ENCODE data around the gene CNNM2.

Gene CNNM2

DNA sequence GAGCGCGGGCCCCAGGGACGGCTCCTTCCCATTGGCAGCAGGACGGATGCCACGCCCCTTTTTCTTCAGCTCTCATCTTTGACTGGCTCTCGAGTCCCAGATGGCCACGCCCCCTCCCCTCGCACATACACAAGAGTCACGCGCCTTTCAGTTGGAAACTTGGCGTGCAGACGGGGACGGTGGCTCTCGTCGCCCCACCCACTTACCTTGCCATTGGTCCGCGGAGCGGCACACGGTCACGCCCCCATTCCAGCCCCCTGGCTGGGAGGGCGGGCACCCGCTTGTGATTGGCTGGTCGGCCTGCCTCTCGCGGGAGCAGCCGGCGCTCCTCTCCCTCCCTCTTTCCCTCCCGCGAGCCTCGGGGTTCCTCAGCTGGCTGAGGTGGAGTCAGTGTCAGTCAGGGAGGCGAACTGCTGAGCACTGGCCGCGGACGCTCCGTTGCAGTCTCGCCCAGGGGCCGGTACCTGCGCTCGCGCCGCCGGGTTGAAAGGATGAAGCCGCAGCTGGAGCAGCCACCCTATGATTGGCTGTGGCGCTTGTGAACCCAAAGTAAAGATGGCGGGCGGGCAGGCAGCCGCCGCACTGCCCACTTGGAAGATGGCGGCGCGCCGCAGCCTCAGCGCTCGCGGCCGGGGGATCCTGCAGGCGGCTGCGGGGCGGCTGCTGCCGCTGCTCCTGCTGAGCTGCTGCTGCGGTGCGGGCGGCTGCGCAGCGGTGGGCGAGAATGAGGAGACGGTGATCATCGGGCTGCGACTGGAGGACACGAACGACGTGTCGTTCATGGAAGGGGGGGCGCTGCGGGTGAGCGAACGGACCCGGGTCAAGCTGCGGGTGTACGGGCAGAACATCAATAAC is at the start of gene CNNM2:
TSS of gene CNNM2 (plus strand) at position 333 of the 855 bp plus-strand sequence. CDS start at position 520, 187 bp downstream.
- DNase-seq (ENCODE audit: low read depth in 2 of 3, low spot score in 1 of 3): peak; percentile 98 to 100 (median 99)

DNA sequence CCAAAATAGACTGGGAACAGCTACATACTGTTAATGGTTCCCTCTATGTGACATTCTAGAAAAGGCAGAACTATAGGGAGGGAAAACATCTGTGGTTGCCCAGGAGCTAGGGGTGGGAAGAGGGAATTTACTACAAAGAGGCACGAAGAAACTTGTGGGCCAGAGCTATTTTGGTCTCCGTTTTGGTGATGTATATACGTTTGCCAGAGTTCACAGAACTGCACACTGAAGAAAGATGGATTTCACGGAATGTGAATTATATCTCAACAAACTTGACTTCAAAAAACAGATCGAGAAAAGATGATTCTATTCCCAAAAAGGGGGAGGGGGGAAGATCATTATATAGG is 49.2 kb upstream of the CNNM2 start:
- no peak for DNase-seq (ENCODE audit: low read depth in 2 of 3, low spot score in 1 of 3)

- DNase-seq (ENCODE audit: low read depth in 2 of 3, low spot score in 1 of 3): peak in 1 of 3 donors; percentile 5
Observed at GRCh38 chr10:102869258-102870198, 48.6 kb upstream of the CNNM2 start, which contains the start of gene AS3MT. Gene AS3MT (plus strand): TSS chr10:102869470. CDS start chr10:102869593, 123 bp downstream.

DNA sequence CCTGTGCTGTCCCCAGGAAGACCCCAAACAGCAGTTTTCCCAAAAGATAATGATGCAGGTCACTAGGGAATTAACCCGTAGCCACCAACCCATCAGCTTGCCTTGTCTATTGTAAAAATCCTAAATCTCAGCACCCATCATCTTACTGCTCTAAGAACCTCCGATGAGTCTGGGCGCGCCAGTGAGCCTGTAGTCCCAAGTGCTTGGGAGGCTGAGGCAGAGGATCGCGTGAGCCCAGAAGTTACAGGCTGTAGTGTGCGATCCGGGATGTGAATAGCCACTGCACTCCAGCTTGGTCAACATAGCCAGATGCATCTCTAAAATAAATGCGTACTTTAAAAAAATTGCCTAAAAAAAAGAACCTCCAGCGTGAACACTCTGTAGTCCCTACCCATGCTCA is 47.9 kb upstream of the CNNM2 start:
- no peak for DNase-seq (ENCODE audit: low read depth in 2 of 3, low spot score in 1 of 3)

DNA sequence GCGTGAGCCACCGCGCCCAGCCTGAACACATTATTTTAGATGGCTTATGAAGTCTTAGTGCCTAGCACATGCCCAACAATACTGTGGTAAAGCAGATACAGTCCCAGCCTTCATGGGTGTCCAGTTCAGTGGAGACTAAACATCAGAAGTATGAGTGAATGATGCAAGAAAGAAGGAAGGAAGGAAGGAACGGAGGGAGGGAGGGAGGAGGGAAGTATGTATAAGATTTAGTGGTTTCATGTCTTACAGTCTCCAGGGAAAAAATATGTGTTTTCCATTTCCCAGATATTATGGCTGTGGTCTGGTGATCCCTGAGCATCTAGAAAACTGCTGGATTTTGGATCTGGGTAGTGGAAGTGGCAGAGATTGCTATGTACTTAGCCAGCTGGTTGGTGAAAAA is 45.9 kb upstream of the CNNM2 start:
- DNase-seq (ENCODE audit: low read depth in 2 of 3, low spot score in 1 of 3): no peak

DNA sequence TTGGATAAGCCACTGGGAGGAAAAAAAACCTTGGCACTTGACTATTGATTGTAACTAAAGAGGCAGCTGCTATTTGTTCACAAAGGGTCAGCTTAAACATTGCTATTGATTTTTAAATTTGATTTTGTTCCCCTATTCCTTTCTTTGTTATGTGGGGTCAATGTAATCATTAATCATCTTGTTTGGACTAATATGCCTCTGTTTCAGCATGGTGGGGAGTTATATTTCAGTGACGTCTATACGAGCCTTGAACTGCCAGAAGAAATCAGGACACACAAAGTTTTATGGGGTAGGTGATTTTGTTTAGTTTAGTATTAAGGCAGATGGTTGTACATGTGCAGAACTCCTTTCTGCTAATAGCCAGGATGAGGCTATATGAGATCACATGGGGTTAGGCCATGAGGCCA is 41.3 kb upstream of the CNNM2 start:
- no peak for DNase-seq (ENCODE audit: low read depth in 2 of 3, low spot score in 1 of 3)

DNA sequence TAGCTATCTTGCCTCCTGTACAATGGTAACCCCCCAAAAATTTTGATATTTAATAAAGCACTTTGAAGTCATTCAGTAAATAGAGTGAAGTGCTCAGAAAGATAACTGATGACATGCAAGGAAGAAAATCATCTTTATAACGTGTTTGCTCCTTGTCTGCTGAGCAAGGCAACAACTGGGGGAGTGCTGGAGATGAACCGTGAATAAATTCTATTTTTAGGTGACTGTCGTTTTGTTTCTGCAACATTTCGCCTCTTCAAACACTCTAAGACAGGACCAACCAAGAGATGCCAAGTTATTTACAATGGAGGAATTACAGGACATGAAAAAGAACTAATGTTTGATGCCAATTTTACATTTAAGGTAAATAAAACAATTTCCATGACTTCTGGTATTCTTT is 39.5 kb upstream of the CNNM2 start:
- DNase-seq (ENCODE audit: low read depth in 2 of 3, low spot score in 1 of 3): no peak

- no peak for DNase-seq (ENCODE audit: low read depth in 2 of 3, low spot score in 1 of 3)
Observed at GRCh38 chr10:102880256-102880655, 37.8 kb upstream of the CNNM2 start.

- no peak for DNase-seq (ENCODE audit: low read depth in 2 of 3, low spot score in 1 of 3)
Observed at GRCh38 chr10:102888048-102888447, 30.0 kb upstream of the CNNM2 start.

GRCh38 chr10:102894466-102895213 is 23.5 kb upstream of the CNNM2 start:
- no peak for DNase-seq (ENCODE audit: low read depth in 2 of 3, low spot score in 1 of 3)

GRCh38 chr10:102900006-102900405 is 18.1 kb upstream of the CNNM2 start:
- DNase-seq (ENCODE audit: low read depth in 2 of 3, low spot score in 1 of 3): no peak

GRCh38 chr10:102904346-102904745 is 13.7 kb upstream of the CNNM2 start:
- DNase-seq (ENCODE audit: low read depth in 2 of 3, low spot score in 1 of 3): no peak

- no peak for DNase-seq (ENCODE audit: low read depth in 2 of 3, low spot score in 1 of 3)
Observed at GRCh38 chr10:102906507-102906906, 11.6 kb upstream of the CNNM2 start.

- DNase-seq (ENCODE audit: low read depth in 2 of 3, low spot score in 1 of 3): no peak
Observed at GRCh38 chr10:102914781-102915180, 3.3 kb upstream of the CNNM2 start.

- no peak for DNase-seq (ENCODE audit: low read depth in 2 of 3, low spot score in 1 of 3)
Observed at GRCh38 chr10:102916173-102916572, 1.9 kb upstream of the CNNM2 start.

DNA sequence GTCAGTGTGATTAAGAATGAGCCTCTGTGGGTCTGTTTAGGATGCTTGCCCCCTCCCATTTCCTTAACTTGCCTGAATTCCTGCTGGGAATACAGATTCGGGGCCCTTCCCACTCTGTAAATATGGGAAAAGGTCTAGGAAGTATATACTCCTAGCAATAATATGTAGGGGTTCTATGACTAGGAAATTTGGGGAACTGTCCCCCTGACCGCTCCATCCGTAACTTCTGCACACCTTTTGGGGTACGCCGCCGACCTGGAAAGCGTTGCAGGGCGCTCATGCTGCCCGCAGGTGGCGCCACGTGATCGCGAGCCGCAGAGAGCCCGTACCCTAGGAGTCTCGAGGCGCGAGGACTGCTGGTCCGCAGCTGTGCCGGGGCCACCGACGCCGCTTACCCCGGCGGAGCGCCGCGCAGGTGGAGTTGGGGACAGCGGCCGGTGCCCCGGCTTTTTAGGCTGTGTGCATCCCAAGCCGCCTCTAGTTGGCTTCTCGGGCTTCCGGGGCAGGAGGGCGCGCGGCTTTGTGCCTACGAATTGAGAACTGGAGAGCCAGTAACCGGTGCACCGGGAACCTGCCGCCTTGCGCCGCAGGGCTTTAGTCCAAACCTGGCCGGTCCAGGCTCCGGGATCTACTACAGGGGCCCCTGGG is 656 bp upstream of the CNNM2 start:
- DNase-seq (ENCODE audit: low read depth in 2 of 3, low spot score in 1 of 3): peak; percentile 67 to 74 (median 73)

DNA sequence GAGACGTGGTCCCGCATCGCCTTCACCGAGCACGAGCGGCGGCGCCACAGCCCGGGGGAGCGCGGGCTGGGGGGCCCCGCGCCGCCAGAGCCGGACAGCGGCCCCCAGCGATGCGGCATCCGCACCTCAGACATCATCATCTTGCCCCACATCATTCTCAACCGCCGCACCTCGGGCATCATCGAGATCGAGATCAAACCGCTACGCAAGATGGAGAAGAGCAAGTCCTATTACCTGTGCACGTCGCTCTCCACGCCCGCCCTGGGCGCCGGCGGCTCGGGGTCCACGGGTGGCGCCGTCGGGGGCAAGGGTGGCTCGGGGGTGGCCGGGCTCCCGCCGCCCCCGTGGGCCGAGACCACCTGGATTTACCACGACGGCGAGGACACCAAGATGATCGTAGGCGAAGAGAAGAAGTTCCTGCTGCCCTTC is 737 bp downstream of the CNNM2 start:
- peak in 2 of 3 donors; percentile 14 to 27 for DNase-seq (ENCODE audit: low read depth in 2 of 3, low spot score in 1 of 3)

DNA sequence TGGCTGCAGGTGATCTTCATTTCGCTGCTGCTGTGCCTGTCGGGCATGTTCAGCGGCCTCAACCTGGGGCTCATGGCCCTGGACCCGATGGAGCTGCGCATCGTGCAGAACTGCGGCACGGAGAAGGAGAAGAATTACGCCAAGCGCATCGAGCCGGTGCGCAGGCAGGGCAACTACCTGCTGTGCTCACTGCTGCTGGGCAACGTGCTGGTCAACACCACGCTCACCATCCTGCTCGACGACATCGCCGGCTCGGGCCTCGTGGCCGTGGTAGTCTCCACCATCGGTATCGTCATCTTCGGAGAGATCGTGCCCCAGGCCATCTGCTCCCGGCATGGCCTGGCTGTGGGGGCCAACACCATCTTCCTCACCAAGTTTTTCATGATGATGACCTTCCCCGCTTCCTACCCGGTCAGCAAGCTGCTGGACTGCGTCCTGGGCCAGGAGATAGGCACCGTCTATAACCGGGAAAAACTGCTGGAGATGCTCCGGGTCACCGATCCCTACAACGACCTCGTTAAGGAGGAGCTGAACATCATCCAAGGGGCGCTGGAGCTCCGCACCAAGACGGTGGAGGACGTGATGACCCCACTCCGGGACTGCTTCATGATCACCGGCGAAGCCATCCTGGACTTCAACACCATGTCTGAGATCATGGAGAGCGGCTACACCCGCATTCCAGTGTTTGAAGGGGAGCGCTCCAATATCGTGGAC is 1.3 kb downstream of the CNNM2 start:
- DNase-seq (ENCODE audit: low read depth in 2 of 3, low spot score in 1 of 3): no peak

DNA sequence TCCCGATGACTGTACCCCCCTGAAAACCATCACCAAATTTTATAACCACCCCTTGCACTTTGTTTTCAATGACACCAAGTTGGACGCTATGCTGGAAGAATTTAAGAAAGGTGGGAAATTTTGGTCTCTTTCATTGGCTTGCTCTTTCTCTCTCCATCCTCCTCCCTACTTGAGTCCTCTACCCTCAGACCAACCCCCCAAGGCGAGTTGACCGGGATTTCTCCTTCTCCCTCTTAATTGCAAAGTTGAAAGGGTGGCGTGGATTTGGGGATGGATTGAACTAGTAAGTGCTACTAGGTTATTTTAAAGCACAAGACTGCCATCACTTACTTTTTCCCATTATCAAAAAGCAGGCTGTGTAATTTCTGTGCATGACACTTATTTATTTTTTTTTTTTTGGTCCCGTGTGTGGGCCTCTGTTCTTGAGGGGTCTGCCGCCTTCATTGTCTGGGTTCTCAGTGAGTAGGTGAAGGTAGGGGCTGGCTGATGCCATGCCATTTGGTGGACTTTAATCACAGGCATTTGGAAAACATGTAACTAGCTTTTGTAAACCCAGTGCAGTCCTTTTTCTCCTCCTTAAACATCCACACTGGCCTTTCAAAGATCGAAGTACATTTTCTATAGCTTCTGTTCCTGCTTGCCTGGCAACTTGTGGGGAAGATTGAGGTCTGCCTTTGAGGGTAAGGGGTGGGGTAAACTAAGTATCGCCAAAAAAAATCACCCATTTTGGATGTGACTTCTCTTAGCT is 2.1 kb downstream of the CNNM2 start:
- DNase-seq (ENCODE audit: low read depth in 2 of 3, low spot score in 1 of 3): no peak

Data from stimulated activated CD4-positive, alpha-beta T cell treated with anti-CD3 and anti-CD28 coated beads, Interleukin-12 subunit alpha, Interleukin-12 subunit beta, amount 100 ng/mL, for 48 hours (primary cell).